NCI-H2107 treated with DMSO at 0.1 percent for 48 hours (cell line): Measurements from ENCODE around the gene EPHA6.
"Not testable (repeated sequence)": the region's sequence is repeated elsewhere in the genome, so short reads cannot be mapped to it uniquely, and the experiment has no call there.

Source experiments
- DNase-seq: peaks from one replicate; lab custom pipeline; 2025; ENCODE audit not compliant: unreplicated experiment; lab: John Stamatoyannopoulos, UW

Gene EPHA6

GRCh38 chr3:97576221-97576620, 761.8 kb downstream of the EPHA6 start:
- no peak for DNase-seq

GRCh38 chr3:97579365-97579764, 765.0 kb downstream of the EPHA6 start:
- peak; percentile 82 for DNase-seq

GRCh38 chr3:97610626-97611025, 796.2 kb downstream of the EPHA6 start:
- DNase-seq = no peak

- DNase-seq = no peak
Measured at GRCh38 chr3:97612632-97613031, 798.2 kb downstream of the EPHA6 start.

- no peak for DNase-seq
Measured at GRCh38 chr3:97613139-97613538, 798.7 kb downstream of the EPHA6 start.

DNA sequence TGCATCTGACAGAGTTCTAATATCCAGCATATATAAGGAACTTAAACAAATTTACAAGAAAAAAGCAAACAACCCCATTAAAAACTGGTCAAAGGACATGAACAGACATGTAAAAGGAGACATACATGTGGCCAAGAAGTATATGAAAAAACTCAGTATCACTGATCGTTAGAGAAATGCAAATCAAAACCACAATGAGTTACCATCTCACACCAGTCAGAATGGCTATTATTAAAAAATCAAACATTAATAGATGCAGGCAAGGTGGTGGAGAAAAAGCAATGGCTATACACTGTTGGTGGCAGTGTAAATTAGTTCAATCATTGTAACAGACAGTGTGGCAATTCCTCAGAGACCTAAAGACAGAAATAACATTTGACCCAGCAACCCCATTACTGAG, 806.1 kb downstream of the EPHA6 start:
- DNase-seq = not testable (repeated sequence)

DNA sequence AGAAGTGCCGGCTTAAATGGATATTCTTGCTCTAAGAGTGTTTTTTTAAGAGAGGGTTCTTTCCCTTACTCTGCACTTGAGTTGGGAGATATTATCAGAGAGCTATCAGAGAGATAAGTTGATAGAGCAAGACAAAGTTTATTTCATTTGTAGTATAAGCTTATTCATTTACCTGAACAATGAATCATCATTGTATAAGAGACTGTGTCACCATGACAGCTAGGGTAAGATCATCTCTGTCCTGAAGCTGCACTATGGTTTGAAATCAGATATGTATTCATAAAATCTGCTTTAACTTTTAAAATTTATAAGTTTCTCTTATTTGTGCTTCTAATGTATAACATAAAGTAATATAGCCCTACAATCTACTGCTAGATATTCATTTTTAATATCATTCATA, 822.1 kb downstream of the EPHA6 start:
- no peak for DNase-seq

DNA sequence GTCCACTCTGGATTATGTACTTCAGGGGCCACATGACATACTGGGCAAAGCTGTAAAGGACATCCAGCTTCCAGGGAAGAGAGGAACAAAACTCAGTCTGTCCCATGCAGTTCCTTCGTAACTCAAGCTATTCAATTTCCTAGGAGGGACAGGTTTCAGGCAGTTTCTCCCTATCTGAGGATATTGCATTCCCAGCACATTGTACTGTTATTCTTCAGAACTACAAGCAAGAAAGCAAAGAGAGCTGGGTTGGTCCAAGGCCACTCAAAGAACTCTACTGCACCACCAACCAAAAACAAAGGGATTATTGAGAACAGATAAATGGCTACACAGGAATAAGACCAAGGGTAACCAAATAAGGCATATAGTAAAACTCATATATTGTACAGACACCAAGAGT, 832.5 kb downstream of the EPHA6 start:
- no peak for DNase-seq

DNA sequence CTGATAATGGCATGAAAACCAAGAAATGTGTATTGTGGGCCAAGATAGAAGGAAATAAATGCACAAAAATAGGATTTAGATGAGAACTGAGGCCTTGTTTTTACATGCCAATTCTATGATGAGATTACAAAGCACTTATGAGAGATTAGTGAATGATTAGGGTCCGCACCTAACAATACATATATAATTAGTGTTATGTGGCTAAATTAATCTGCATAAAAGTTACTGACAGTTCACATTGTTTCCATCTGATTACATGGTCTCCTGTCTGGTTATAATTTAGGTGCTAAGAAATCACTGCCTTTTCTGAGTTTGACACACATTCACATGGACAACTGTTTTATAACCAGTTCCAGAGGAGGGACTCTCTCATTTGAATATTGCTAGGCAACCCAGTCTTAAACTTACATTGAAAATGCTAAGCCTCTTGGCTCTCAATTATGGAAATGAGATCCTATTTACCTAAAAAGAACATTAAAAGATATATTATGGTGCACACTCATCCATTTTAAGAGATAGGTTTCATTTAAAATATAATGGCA, 833.1 kb downstream of the EPHA6 start:
- DNase-seq = no peak

DNA sequence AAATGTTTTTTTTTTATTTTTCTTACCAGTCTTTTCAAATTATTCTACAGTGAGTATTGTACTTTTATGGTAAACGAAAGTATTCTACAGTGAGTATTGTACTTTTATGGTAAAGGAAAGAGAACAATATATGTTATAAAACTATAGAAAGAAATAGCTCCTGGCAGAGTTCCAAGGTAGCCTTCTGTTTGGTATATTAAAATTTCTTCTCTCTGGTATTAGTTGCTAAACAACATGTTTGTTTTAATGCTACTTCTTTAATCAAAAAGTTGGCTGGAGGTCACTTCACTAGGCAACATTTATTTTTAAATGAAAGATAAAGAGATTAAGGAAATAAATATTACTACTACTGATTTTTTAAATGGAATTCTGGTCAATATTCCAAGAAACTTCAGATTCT, 841.6 kb downstream of the EPHA6 start:
- DNase-seq = no peak

DNA sequence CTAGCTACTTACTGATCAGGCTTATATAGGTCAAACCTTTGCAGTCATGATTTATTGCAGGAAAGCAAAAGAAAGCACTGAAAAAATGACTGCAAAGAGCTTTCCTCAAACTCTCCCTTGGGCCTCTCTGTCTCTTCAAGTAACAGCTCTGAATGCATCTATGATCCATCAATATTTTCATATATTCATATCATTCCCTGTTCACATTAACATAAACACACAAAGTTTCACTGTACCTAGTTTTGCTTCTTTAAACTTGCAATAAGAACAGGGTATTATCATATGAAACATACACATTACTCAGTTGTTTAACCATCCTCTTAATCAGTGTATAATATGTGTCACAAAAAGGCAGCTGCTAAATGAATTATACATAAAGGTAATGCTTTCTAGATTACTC, 842.2 kb downstream of the EPHA6 start:
- DNase-seq = no peak

GRCh38 chr3:97658668-97659285, 844.4 kb downstream of the EPHA6 start:
- DNase-seq = peak; percentile 53

DNA sequence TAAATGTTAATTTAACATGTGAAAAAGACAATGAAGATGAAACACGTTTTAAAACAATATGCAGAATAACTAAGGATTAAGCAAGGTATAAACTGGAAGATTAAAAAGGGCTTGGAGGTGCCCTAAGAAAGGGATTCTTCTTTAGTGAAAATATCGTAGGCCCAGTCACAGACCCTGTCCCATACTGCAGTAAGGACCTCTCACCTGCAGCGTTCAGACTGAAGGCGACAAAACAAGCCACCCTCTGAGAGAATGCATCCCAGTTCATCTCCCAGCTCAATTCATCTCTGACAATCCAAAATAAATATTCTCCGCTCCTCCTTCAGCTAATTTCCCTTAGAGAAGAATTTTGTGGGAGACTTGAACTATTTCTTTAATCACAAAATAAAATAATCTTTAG, 847.9 kb downstream of the EPHA6 start:
- no peak for DNase-seq

GRCh38 chr3:97662762-97663161, 848.4 kb downstream of the EPHA6 start:
- DNase-seq = no peak

DNA sequence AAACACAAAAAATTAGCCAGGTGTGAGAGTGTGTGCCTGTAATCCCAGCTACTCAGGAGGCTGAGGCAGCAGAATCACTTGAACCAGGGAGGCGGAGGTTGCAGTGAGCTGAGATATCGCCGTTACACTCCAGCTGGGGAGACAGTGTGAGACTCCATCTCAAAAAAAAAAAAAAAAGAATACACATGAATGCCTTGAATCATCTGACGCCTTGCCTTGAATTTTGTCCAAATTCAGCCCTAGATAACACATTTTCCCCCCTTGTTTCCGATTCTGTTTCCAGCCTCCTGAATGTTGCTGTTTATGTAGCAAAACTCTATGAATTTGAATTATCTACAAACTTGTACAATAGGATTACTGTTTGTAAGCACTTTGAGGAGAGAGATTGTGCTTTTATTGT, 851.5 kb downstream of the EPHA6 start:
- DNase-seq = no peak

DNA sequence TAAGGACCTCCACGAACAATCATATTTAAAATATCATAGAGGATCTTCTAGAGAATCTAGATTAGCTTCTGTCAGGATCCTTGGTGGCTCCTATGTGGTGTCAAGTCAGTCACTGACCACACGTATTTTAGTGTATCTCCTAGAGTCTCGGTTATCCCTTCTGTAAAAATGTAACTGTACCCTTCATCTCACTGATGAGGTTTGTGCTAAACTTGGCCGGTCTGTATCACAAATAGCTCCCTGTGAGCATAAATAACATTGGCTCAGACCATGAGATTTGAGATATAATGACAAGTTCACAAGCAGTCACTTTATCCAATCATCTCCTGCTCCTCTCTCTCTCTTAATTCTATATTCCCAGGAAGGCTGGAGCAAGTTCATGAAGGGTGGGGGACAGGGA, 856.6 kb downstream of the EPHA6 start:
- DNase-seq = no peak

- no peak for DNase-seq
Measured at GRCh38 chr3:97673357-97673997, 859.1 kb downstream of the EPHA6 start.

DNA sequence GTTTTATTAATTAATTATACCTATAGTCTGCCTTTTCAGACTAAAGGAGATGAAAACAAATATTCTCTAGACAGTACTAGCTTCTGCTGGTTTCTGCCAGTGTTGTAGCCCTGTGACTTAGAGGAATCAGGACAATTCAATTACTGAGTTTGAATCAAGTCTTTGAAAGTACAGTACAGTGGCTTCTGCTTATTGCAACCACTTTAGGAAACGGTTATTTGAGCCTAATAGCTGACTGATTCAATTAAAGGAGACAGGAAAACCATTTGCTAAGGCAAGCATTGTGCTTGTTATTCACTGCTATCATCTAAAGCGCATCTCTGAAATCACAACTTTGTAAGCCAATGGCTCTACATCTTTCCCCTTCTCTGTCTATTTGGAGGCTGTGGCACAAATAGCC, 860.1 kb downstream of the EPHA6 start:
- DNase-seq = no peak

DNA sequence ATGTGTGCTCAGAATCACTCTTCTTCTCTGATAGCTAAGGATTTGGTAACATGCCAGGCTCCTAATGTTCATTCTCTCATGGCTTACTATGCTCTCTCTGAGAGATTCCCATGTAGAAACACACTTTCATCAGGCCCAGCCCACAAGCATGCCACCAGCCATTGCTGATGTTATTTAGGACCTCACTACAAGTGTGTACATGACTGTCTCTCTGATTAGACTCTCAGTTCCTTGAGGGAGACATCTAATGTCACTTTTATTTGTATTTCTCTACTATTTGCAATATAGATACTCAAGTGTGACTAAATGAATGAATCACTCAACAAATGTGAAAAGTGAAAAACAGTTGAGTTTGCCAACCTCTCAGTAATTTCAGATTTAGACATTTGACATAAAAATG, 865.8 kb downstream of the EPHA6 start:
- no peak for DNase-seq

- DNase-seq = no peak
Measured at GRCh38 chr3:97680696-97681095, 866.3 kb downstream of the EPHA6 start.

DNA sequence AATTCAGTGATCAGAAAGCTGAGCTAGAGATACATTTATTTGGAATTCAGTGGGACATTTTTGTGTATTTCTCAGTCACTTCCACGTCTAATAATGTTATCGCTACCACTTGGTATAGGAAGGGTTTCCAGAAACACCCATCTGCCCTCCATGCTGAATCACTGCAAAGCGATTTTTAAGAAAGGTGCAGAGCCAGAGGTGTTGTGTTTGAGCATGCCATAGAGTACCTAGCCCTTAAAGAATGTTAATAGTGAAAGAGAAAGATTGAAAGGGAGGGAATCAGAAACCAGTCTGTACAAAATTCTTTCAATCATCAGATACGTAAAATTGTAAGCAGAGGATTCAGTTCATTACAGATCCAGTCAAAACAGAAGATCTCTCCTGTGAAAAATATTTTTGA, 870.1 kb downstream of the EPHA6 start:
- no peak for DNase-seq

GRCh38 chr3:97686258-97686657, 871.9 kb downstream of the EPHA6 start:
- DNase-seq = peak; percentile 23

GRCh38 chr3:97687734-97688133, 873.3 kb downstream of the EPHA6 start:
- DNase-seq = no peak
